ENCODE measurements around the gene SLC19A3. TPM values are rescaled to one million over a fixed set of nuclear protein-coding genes. Genes with fewer than 3 reads are reported as not detected.

SLC19A3 gene
- total RNA-seq, 1 donor from 2014 or later: under 0.01 TPM

- no peak for DNase-seq (ENCODE audit: low read depth in 2 of 2)
Observed at GRCh38 chr2:227634201-227634600, 83.6 kb downstream of the SLC19A3 start.

Other genes starting within 250 kb of the SLC19A3 start
- gene AGFG1, start 245.9 kb downstream of the SLC19A3 start, total RNA-seq: 32.5 and 56.6 TPM in 2 replicates
- gene SCYGR2, start 119.1 kb downstream of the SLC19A3 start, total RNA-seq: not detected in 2 replicates
- not detected in 2 replicates for gene SCYGR3, start 103.2 kb downstream of the SLC19A3 start, total RNA-seq
- gene SCYGR4, start 100.5 kb downstream of the SLC19A3 start, total RNA-seq: not detected in 2 replicates
- gene SCYGR5, start 51.2 kb downstream of the SLC19A3 start, total RNA-seq: not detected in 2 replicates
- not detected in 2 replicates for gene SCYGR6, start 6.7 kb upstream of the SLC19A3 start, total RNA-seq
- gene SCYGR7, start 10.3 kb upstream of the SLC19A3 start, total RNA-seq: not detected in 2 replicates
- not detected in 2 replicates for gene SCYGR8, start 27.9 kb upstream of the SLC19A3 start, total RNA-seq
- 0.89 and 3.3 TPM in 2 replicates for gene CCL20, start 95.8 kb upstream of the SLC19A3 start, total RNA-seq
- gene DAW1, start 153.6 kb upstream of the SLC19A3 start, total RNA-seq: not detected in 2 replicates